Measurements from ENCODE around the gene SNX5. TPM values are rescaled to one million over a fixed set of nuclear protein-coding genes. Genes with fewer than 3 reads are reported as not detected.

Gene SNX5
- polyA plus RNA-seq, 1 donor from 2014 or later = 59.8 TPM

DNA sequence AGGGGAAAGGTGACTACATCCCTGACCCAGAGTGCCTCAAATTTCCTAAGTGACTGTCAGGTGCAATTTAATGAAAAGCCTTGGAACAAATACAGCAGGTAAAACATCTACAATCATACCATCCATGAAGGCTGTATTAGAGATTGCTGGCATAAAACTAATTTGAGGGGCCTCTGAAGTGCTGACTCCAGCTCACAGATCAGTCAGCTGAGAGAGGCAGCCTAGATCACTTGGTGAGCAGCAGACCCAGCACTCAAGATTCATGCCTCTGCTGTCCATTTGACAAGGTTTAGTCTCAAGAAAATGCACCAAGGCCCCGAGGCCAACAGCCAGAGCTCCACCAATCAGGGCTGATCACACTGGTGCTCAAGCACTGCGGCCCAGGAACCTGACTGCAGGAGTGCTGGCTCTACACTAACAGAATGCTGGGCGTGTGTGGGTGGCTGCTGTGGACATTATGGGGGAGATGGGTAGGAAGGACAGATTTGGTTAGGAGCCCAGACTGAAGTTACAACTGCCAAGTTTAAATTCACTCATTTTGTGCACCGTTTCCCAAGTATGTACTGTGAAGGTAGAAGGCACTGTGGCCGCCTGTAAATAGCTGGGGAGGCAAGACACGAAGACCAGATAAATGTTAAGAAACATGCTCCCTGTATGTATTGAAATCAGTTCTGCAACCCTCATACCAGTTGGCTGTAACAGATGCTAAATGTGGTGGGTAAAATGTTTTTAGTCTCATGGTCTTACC, 28.2 kb downstream of the SNX5 start:
- TF ChIP-seq EZH2 (IDR thresholded peaks at IDR 0.05; ENCODE audit: borderline replicate concordance, insufficient read depth, low read length, poor library complexity, severe bottlenecking) (no peak), TAF1 (IDR thresholded peaks at IDR 0.05; ENCODE audit: low read depth) (no peak), POLR2AphosphoS5 (IDR thresholded peaks at IDR 0.05) (no peak), CTCF (IDR thresholded peaks at IDR 0.05; ENCODE audit: poor library complexity, severe bottlenecking) (no peak), RAD21 (conservative IDR thresholded peaks at IDR 0.05) (no peak), SMC3 (conservative IDR thresholded peaks at IDR 0.05; ENCODE audit: poor library complexity) (no peak), MXI1 (conservative IDR thresholded peaks at IDR 0.05; ENCODE audit: poor library complexity, severe bottlenecking) (no peak), EP300 (conservative IDR thresholded peaks at IDR 0.05; ENCODE audit: poor library complexity, severe bottlenecking) (no peak)
- TF ChIP-seq, protein P1, sequence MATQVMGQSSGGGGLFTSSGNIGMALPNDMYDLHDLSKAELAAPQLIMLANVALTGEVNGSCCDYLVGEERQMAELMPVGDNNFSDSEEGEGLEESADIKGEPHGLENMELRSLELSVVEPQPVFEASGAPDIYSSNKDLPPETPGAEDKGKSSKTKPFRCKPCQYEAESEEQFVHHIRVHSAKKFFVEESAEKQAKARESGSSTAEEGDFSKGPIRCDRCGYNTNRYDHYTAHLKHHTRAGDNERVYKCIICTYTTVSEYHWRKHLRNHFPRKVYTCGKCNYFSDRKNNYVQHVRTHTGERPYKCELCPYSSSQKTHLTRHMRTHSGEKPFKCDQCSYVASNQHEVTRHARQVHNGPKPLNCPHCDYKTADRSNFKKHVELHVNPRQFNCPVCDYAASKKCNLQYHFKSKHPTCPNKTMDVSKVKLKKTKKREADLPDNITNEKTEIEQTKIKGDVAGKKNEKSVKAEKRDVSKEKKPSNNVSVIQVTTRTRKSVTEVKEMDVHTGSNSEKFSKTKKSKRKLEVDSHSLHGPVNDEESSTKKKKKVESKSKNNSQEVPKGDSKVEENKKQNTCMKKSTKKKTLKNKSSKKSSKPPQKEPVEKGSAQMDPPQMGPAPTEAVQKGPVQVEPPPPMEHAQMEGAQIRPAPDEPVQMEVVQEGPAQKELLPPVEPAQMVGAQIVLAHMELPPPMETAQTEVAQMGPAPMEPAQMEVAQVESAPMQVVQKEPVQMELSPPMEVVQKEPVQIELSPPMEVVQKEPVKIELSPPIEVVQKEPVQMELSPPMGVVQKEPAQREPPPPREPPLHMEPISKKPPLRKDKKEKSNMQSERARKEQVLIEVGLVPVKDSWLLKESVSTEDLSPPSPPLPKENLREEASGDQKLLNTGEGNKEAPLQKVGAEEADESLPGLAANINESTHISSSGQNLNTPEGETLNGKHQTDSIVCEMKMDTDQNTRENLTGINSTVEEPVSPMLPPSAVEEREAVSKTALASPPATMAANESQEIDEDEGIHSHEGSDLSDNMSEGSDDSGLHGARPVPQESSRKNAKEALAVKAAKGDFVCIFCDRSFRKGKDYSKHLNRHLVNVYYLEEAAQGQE (IDR thresholded peaks at IDR 0.05; ENCODE audit: borderline replicate concordance) = no peak
- Histone ChIP-seq H3K4me3 (ENCODE audit: low read length) (no peak overlapping the region), H4K20me1 (ENCODE audit: insufficient read depth) (no peaks in the 10 kb centered on the region), H3K9ac (ENCODE audit: low read length) (no peak overlapping the region), H3F3A (ENCODE audit: insufficient read depth, low read length, poor library complexity, severe bottlenecking) (no peaks in the 10 kb centered on the region), H3K9me2 (ENCODE audit: insufficient read depth, low read length) (no peaks in the 10 kb centered on the region), H3K4me2 (ENCODE audit: low read length) (no peak overlapping the region), H2AFZ (ENCODE audit: low read depth, low read length) (no peak overlapping the region), H3K27me3 (ENCODE audit: insufficient read depth, low read depth, low read length) (no peaks in the 10 kb centered on the region), H3K27ac (ENCODE audit: low read length) (no peak overlapping the region), H3K36me3 (ENCODE audit: insufficient read depth, low read length) (no peaks in the 10 kb centered on the region), H3K79me2 (replicated peaks; ENCODE audit: insufficient read depth, low read length) (no peaks in the 10 kb centered on the region), H3K9me3 (ENCODE audit: low read length) (no peaks in the 10 kb centered on the region)

- H3K4me2 ChIP-seq (ENCODE audit: low read length) = no peak overlapping the region
- H3F3A ChIP-seq (ENCODE audit: insufficient read depth, low read length, poor library complexity, severe bottlenecking) = no peaks in the 10 kb centered on the region
Observed at GRCh38 chr20:17939622-17940223, 28.9 kb downstream of the SNX5 start.

More at GRCh38 chr20:17939622-17940223, 28.9 kb downstream of the SNX5 start:
- H3K27ac ChIP-seq (ENCODE audit: low read length) = no peak overlapping the region
- H3K36me3 ChIP-seq (ENCODE audit: insufficient read depth, low read length) = no peaks in the 10 kb centered on the region
- TF ChIP-seq TAF1 (IDR thresholded peaks at IDR 0.05; ENCODE audit: low read depth) = no peak
- no peak for TF ChIP-seq MXI1 (conservative IDR thresholded peaks at IDR 0.05; ENCODE audit: poor library complexity, severe bottlenecking)
- TF ChIP-seq, protein P1 (IDR thresholded peaks at IDR 0.05; ENCODE audit: borderline replicate concordance) = no peak
- no peak for TF ChIP-seq SMC3 (conservative IDR thresholded peaks at IDR 0.05; ENCODE audit: poor library complexity)
- no peak for TF ChIP-seq POLR2AphosphoS5 (IDR thresholded peaks at IDR 0.05)
- no peak for TF ChIP-seq CTCF (IDR thresholded peaks at IDR 0.05; ENCODE audit: poor library complexity, severe bottlenecking)
- no peak for TF ChIP-seq EP300 (conservative IDR thresholded peaks at IDR 0.05; ENCODE audit: poor library complexity, severe bottlenecking)
- no peak for TF ChIP-seq EZH2 (IDR thresholded peaks at IDR 0.05; ENCODE audit: borderline replicate concordance, insufficient read depth, low read length, poor library complexity, severe bottlenecking)
- TF ChIP-seq RAD21 (conservative IDR thresholded peaks at IDR 0.05) = no peak
- H3K79me2 ChIP-seq (replicated peaks; ENCODE audit: insufficient read depth, low read length) = no peaks in the 10 kb centered on the region
- H3K9me2 ChIP-seq (ENCODE audit: insufficient read depth, low read length) = no peaks in the 10 kb centered on the region
- H3K27me3 ChIP-seq (ENCODE audit: insufficient read depth, low read depth, low read length) = no peaks in the 10 kb centered on the region
- H3K9me3 ChIP-seq (ENCODE audit: low read length) = no peaks in the 10 kb centered on the region
- no peaks in the 10 kb centered on the region for H4K20me1 ChIP-seq (ENCODE audit: insufficient read depth)
- no peak overlapping the region for H2AFZ ChIP-seq (ENCODE audit: low read depth, low read length)
- no peak overlapping the region for H3K4me3 ChIP-seq (ENCODE audit: low read length)
- no peak overlapping the region for H3K9ac ChIP-seq (ENCODE audit: low read length)

All from neural cell (in vitro differentiated cells).